Activated naive CD4-positive, alpha-beta T cell treated with anti-CD3 and anti-CD28 coated beads, Interleukin-2, amount 50 U/mL, for 16 hours (primary cell): ENCODE results near the gene MAML3.

Source experiments
- DNase-seq: peaks from one replicate; pipeline ENCODE4 v3.0.0-alpha.2; 2020

MAML3 gene

GRCh38 chr4:139889901-139890300, 264.1 kb downstream of the MAML3 start:
- no peak for DNase-seq

- no peak for DNase-seq
Measured at GRCh38 chr4:139889264-139889663, 264.7 kb downstream of the MAML3 start.

GRCh38 chr4:139887962-139888735, 265.8 kb downstream of the MAML3 start:
- DNase-seq: no peak

- no peak for DNase-seq
Measured at GRCh38 chr4:139887376-139887802, 266.6 kb downstream of the MAML3 start.

- DNase-seq: no peak
Measured at GRCh38 chr4:139886798-139887197, 267.2 kb downstream of the MAML3 start.

GRCh38 chr4:139884438-139884837, 269.5 kb downstream of the MAML3 start:
- DNase-seq: no peak

GRCh38 chr4:139880841-139881240, 273.1 kb downstream of the MAML3 start:
- no peak for DNase-seq

GRCh38 chr4:139878050-139878449, 275.9 kb downstream of the MAML3 start:
- DNase-seq: no peak

GRCh38 chr4:139876337-139876941, 277.5 kb downstream of the MAML3 start:
- no peak for DNase-seq

GRCh38 chr4:139875411-139875825, 278.6 kb downstream of the MAML3 start:
- no peak for DNase-seq

GRCh38 chr4:139873111-139873860, 280.7 kb downstream of the MAML3 start:
- DNase-seq: no peak

GRCh38 chr4:139872274-139872673, 281.7 kb downstream of the MAML3 start:
- no peak for DNase-seq

GRCh38 chr4:139869810-139870209, 284.2 kb downstream of the MAML3 start:
- DNase-seq: no peak

GRCh38 chr4:139866276-139866962, 287.6 kb downstream of the MAML3 start:
- DNase-seq: no peak

- no peak for DNase-seq
Measured at GRCh38 chr4:139865537-139865936, 288.4 kb downstream of the MAML3 start.

GRCh38 chr4:139863531-139863930, 290.5 kb downstream of the MAML3 start:
- DNase-seq: no peak

- DNase-seq: no peak
Measured at GRCh38 chr4:139861471-139861870, 292.5 kb downstream of the MAML3 start.

- no peak for DNase-seq
Measured at GRCh38 chr4:139860435-139861024, 293.5 kb downstream of the MAML3 start.

GRCh38 chr4:139859876-139860275, 294.1 kb downstream of the MAML3 start:
- DNase-seq: no peak

GRCh38 chr4:139858436-139859205, 295.4 kb downstream of the MAML3 start:
- no peak for DNase-seq

GRCh38 chr4:139857977-139858376, 296.0 kb downstream of the MAML3 start:
- no peak for DNase-seq

- DNase-seq: no peak
Measured at GRCh38 chr4:139857021-139857420, 297.0 kb downstream of the MAML3 start.
